Panc1 (cell line): ENCODE results near the gene FSTL1.

Source experiments
- CTCF ChIP-seq: fragments of 450-650 bp; IDR thresholded peaks from 2 replicates; pipeline ENCODE4 v1.5.1; 2017; ENCODE audit warnings: mild to moderate bottlenecking
- POLR2AphosphoS5 ChIP-seq: IDR thresholded peaks from 2 replicates; pipeline ENCODE4 v1.6.1; 2012; ENCODE audit warnings: mild to moderate bottlenecking, low read depth, low read length, moderate library complexity

- TF ChIP-seq CTCF (no peak), POLR2AphosphoS5 (no peak)
Observed at GRCh38 chr3:120352017-120352416, 98.8 kb downstream of the FSTL1 start.
